ENCODE data around the gene NR5A1. TPM values are rescaled to one million over a fixed set of nuclear protein-coding genes. Genes with fewer than 3 reads are reported as not detected.

The NR5A1 gene
- total RNA-seq, 1 donor from 2014 or later: 1.0 TPM

DNA sequence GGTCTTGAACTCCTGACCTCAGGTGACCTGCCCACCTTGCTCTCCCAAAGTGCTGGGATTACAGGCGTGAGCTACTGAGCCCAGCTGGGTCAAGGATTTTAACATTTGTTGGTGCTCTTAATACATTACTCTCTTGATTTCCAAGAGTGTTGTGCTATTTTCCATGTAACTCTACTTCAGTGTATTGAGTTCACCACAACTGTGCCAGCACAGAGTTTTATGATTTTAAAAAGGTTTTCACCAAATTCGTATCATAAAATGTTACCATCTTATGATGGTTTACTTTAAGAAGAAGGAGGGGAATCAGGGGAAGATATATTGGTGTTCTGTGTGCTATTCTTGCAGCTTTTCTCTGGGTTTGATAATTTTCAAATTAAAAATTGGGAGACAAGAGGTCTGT lies 63.6 kb downstream of the NR5A1 start:
- H4K20me1 ChIP-seq (ENCODE audit: low read depth): no peaks in the 10 kb centered on the region
- DNase-seq (ENCODE audit: low spot score): no peak

DNA sequence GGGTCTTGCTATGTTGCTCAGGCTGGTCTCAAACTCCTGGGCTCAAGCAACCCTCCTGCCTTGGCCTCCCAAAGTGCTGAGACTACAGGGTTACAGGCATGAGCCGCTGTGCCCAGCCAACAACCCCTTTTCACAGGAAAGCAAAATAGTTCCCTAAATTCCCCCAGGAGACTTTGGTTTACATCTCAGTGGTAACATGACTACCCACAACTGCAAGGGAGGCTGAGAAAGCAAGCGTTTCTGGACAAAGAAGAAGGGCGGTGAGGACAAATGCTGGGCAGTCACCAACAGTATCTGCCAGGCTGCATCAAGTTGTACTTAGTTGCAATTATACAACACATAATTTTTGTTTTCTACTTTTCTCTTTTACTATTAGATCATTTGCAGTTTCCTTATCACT lies 64.4 kb downstream of the NR5A1 start:
- no peaks in the 10 kb centered on the region for H3K4me1 Mint-ChIP-seq

More for the DNA sequence above, 63.6 kb downstream of the NR5A1 start:
- Histone ChIP-seq H3K4me3 (no peak overlapping the region), H3K27ac (no peak overlapping the region), H3K4me2 (no peak overlapping the region), H2AFZ (replicated peaks) (no peak overlapping the region), H3K27me3 (no peaks in the 10 kb centered on the region), H3F3A (ENCODE audit: low read depth) (peaks cover 11% of the 10 kb centered on the region), H3K36me3 (no peaks in the 10 kb centered on the region), H3K9me3 (ENCODE audit: low read depth) (no peaks in the 10 kb centered on the region), H3K9ac (no peak overlapping the region), H3K79me2 (ENCODE audit: low read depth) (no peaks in the 10 kb centered on the region), H3K4me1 (no peaks in the 10 kb centered on the region)
- Mint-ChIP-seq H3K27ac (no peak overlapping the region), H3K36me3 (no peaks in the 10 kb centered on the region), H3K27me3 (ENCODE audit: insufficient read depth, low read depth) (peaks cover 23% of the 10 kb centered on the region), H3K4me3 (no peak overlapping the region), H3K9me3 (no peaks in the 10 kb centered on the region), H3K4me1 (no peaks in the 10 kb centered on the region)
- no peak for TF ChIP-seq CTCF (IDR thresholded peaks at IDR 0.05)
- no peak for TF ChIP-seq EZH2 (IDR thresholded peaks at IDR 0.05)
- no peak for TF ChIP-seq EZH2phosphoT487 (IDR thresholded peaks at IDR 0.05)

GRCh38 chr9:124442379-124442778 lies 64.8 kb downstream of the NR5A1 start:
- TF ChIP-seq EZH2phosphoT487 (IDR thresholded peaks at IDR 0.05) (no peak), CTCF (IDR thresholded peaks at IDR 0.05) (no peak), EZH2 (IDR thresholded peaks at IDR 0.05) (no peak)
- no peak overlapping the region for H2AFZ ChIP-seq (replicated peaks)
- H3K9me3 ChIP-seq (ENCODE audit: low read depth): no peaks in the 10 kb centered on the region
- no peak overlapping the region for H3K9ac ChIP-seq
- H3K4me3 Mint-ChIP-seq: no peak overlapping the region
- no peak for DNase-seq (ENCODE audit: low spot score)
- H3K9me3 Mint-ChIP-seq: no peaks in the 10 kb centered on the region
- H3K4me2 ChIP-seq: no peak overlapping the region
- H3K79me2 ChIP-seq (ENCODE audit: low read depth): no peaks in the 10 kb centered on the region
- no peaks in the 10 kb centered on the region for H3K27me3 ChIP-seq
- no peak overlapping the region for H3K27ac ChIP-seq
- no peaks in the 10 kb centered on the region for H3K4me1 ChIP-seq
- H3K4me1 Mint-ChIP-seq: no peaks in the 10 kb centered on the region
- H3K36me3 ChIP-seq: no peaks in the 10 kb centered on the region
- H3K4me3 ChIP-seq: no peak overlapping the region
- H3K27ac Mint-ChIP-seq: no peak overlapping the region
- no peaks in the 10 kb centered on the region for H4K20me1 ChIP-seq (ENCODE audit: low read depth)
- no peaks in the 10 kb centered on the region for H3K36me3 Mint-ChIP-seq
- H3F3A ChIP-seq (ENCODE audit: low read depth): peaks cover 11% of the 10 kb centered on the region
- peaks cover 23% of the 10 kb centered on the region for H3K27me3 Mint-ChIP-seq (ENCODE audit: insufficient read depth, low read depth)

More for the DNA sequence above, 64.4 kb downstream of the NR5A1 start:
- Mint-ChIP-seq H3K27ac (no peak overlapping the region), H3K27me3 (ENCODE audit: insufficient read depth, low read depth) (peaks cover 23% of the 10 kb centered on the region), H3K9me3 (no peaks in the 10 kb centered on the region), H3K36me3 (no peaks in the 10 kb centered on the region), H3K4me3 (no peak overlapping the region)
- no peaks in the 10 kb centered on the region for H3K4me1 ChIP-seq
- H3K36me3 ChIP-seq: no peaks in the 10 kb centered on the region
- H4K20me1 ChIP-seq (ENCODE audit: low read depth): no peaks in the 10 kb centered on the region
- no peak for DNase-seq (ENCODE audit: low spot score)
- peaks cover 11% of the 10 kb centered on the region for H3F3A ChIP-seq (ENCODE audit: low read depth)
- H3K27ac ChIP-seq: no peak overlapping the region
- no peaks in the 10 kb centered on the region for H3K79me2 ChIP-seq (ENCODE audit: low read depth)
- no peak for TF ChIP-seq EZH2phosphoT487 (IDR thresholded peaks at IDR 0.05)
- TF ChIP-seq EZH2 (IDR thresholded peaks at IDR 0.05): no peak
- no peak for TF ChIP-seq CTCF (IDR thresholded peaks at IDR 0.05)
- no peak overlapping the region for H3K9ac ChIP-seq
- H3K27me3 ChIP-seq: no peaks in the 10 kb centered on the region
- no peak overlapping the region for H2AFZ ChIP-seq (replicated peaks)
- H3K9me3 ChIP-seq (ENCODE audit: low read depth): no peaks in the 10 kb centered on the region
- no peak overlapping the region for H3K4me2 ChIP-seq
- no peak overlapping the region for H3K4me3 ChIP-seq
